ENCODE data around the gene FGD4.

FGD4 gene

DNA sequence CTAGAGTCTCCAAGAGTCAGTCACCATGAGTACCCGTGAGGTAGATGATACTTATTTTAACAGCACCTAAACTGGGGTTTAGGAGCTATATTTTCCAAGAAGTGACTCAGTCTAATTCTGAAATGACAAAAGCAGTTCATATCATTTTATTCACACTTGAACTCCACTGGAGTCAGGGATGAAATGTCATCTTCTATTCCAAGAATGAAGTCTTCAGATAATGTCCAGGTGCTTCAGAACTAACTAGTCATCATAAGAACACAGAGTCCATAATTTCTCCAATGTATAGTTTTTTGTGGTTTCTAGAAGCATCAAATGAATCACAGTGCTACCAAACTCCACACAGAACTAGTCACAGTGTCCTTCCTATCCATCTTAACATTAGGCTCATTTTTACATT lies 293.0 kb downstream of the FGD4 start:
- TF ChIP-seq, protein P1, sequence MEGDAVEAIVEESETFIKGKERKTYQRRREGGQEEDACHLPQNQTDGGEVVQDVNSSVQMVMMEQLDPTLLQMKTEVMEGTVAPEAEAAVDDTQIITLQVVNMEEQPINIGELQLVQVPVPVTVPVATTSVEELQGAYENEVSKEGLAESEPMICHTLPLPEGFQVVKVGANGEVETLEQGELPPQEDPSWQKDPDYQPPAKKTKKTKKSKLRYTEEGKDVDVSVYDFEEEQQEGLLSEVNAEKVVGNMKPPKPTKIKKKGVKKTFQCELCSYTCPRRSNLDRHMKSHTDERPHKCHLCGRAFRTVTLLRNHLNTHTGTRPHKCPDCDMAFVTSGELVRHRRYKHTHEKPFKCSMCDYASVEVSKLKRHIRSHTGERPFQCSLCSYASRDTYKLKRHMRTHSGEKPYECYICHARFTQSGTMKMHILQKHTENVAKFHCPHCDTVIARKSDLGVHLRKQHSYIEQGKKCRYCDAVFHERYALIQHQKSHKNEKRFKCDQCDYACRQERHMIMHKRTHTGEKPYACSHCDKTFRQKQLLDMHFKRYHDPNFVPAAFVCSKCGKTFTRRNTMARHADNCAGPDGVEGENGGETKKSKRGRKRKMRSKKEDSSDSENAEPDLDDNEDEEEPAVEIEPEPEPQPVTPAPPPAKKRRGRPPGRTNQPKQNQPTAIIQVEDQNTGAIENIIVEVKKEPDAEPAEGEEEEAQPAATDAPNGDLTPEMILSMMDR (IDR thresholded peaks at IDR 0.05; ENCODE audit: unreplicated experiment in 3 of 3), result no peak
- H3K9me3 Mint-ChIP-seq, result peaks cover 38% of the 10 kb centered on the region
- no peak overlapping the region for H3K4me3 Mint-ChIP-seq
- no peak overlapping the region for H3K27ac Mint-ChIP-seq
- H3K36me3 Mint-ChIP-seq (ENCODE audit: low read depth), result peaks cover 79% of the 10 kb centered on the region
- no peaks in the 10 kb centered on the region for H3K27me3 Mint-ChIP-seq (ENCODE audit: low read depth)
- H3K4me1 Mint-ChIP-seq, result no peaks in the 10 kb centered on the region

DNA sequence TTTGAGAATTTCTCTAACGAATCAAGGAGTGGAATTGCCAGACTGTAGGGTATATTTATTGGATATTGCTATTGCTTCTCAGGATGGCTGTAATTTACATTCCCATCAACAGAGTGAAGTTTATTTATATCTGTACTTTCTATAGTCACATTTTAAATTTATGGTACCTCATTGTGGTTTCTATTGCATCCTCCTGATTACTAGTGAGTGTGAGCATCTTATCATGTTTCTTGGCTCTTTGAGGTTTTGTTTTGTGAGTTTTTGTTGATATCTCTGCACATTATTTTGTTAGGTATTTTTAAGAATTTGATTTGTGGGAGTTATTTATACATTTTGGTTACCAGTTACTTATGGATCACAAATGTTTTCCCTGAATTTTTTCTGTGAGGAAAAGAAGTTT lies 293.7 kb downstream of the FGD4 start:
- Mint-ChIP-seq H3K4me3 (no peak overlapping the region), H3K9me3 (peaks cover 38% of the 10 kb centered on the region), H3K27ac (no peak overlapping the region), H3K27me3 (ENCODE audit: low read depth) (no peaks in the 10 kb centered on the region), H3K4me1 (no peaks in the 10 kb centered on the region), H3K36me3 (ENCODE audit: low read depth) (peaks cover 73% of the 10 kb centered on the region)
- TF ChIP-seq, protein P1 (IDR thresholded peaks at IDR 0.05; ENCODE audit: unreplicated experiment in 3 of 3), result no peak

Data from nephron (organoid).